DND-41 (cell line): ENCODE data around the gene VAX1.

ENCODE experiments used
- ATAC-seq: fragments of 200-7000 bp; cut with Tn5 transposase; 3 replicates; pipeline ENCODE4 v1.9.1; 2021; ENCODE audit warnings: low read depth; ENCODE audit not compliant: insufficient read depth
- DNase-seq: peaks from one replicate; pipeline ENCODE4 v3.0.0-alpha.2; 2020
- H2AFZ ChIP-seq: 2 replicates; pipeline ENCODE4 v1.6.0; 2012; ENCODE audit warnings: low read depth, low read length
- H3K27ac ChIP-seq: 2 replicates; pipeline ENCODE4 v1.5.1; 2012; ENCODE audit warnings: low read length, inconsistent platforms
- H3K27me3 ChIP-seq: fragments of 200-600 bp; sonication (generic); 2 replicates; pipeline ENCODE4 v1.6.0; 2012; ENCODE audit warnings: low read length, mild to moderate bottlenecking, inconsistent platforms; ENCODE audit not compliant: insufficient read depth, poor library complexity
- H3K36me3 ChIP-seq: 2 replicates; pipeline ENCODE4 v1.5.1; 2012; ENCODE audit warnings: low read length, inconsistent platforms; ENCODE audit not compliant: insufficient read depth
- H3K4me1 ChIP-seq: 2 replicates; pipeline ENCODE4 v1.5.1; 2012; ENCODE audit warnings: mild to moderate bottlenecking, low read length; ENCODE audit not compliant: insufficient read depth
- H3K4me2 ChIP-seq: 2 replicates; pipeline ENCODE4 v1.6.0; 2012; ENCODE audit warnings: mild to moderate bottlenecking, moderate library complexity, low read length, inconsistent platforms; ENCODE audit not compliant: insufficient read depth
- H3K4me3 ChIP-seq, 2 experiments: fragments of 200-600 bp in 1 of 2; shearing (Covaris generic) in 1 of 2; 2 replicates each; pipeline ENCODE4 v1.5.1; 2012 to 2016; ENCODE audit warnings: inconsistent platforms in 2 of 2, low read length in 2 of 2, mild to moderate bottlenecking in 2 of 2, low read depth in 1 of 2, moderate library complexity in 1 of 2
- H3K79me2 ChIP-seq: 2 replicates; pipeline ENCODE4 v1.6.0; 2012; ENCODE audit warnings: low read length, inconsistent platforms; ENCODE audit not compliant: insufficient read depth
- H3K9ac ChIP-seq: 2 replicates; pipeline ENCODE4 v1.6.0; 2012; ENCODE audit warnings: low read depth, mild to moderate bottlenecking, inconsistent platforms, low read length, moderate library complexity
- H3K9me3 ChIP-seq: 2 replicates; pipeline ENCODE4 v1.5.1; 2012; ENCODE audit warnings: low read length, moderate library complexity, mild to moderate bottlenecking, inconsistent platforms; ENCODE audit not compliant: insufficient read depth, severe bottlenecking
- H4K20me1 ChIP-seq: 2 replicates; pipeline ENCODE4 v1.6.0; 2012; ENCODE audit warnings: low read length; ENCODE audit not compliant: insufficient read depth
- EZH2 ChIP-seq: IDR thresholded peaks from 3 replicates; pipeline ENCODE4 v1.6.1; 2012; ENCODE audit warnings: borderline replicate concordance, low read depth, mild to moderate bottlenecking, moderate library complexity, low read length, inconsistent platforms; ENCODE audit not compliant: severe bottlenecking
- TF ChIP-seq, protein P1 (sequence below): IDR thresholded peaks from 2 replicates; pipeline ENCODE4 v1.5.1; 2012; ENCODE audit warnings: borderline replicate concordance, low read length, moderate library complexity, mild to moderate bottlenecking; ENCODE audit not compliant: poor library complexity, severe bottlenecking; ENCODE audit errors: extremely low read depth

Gene VAX1

DNA sequence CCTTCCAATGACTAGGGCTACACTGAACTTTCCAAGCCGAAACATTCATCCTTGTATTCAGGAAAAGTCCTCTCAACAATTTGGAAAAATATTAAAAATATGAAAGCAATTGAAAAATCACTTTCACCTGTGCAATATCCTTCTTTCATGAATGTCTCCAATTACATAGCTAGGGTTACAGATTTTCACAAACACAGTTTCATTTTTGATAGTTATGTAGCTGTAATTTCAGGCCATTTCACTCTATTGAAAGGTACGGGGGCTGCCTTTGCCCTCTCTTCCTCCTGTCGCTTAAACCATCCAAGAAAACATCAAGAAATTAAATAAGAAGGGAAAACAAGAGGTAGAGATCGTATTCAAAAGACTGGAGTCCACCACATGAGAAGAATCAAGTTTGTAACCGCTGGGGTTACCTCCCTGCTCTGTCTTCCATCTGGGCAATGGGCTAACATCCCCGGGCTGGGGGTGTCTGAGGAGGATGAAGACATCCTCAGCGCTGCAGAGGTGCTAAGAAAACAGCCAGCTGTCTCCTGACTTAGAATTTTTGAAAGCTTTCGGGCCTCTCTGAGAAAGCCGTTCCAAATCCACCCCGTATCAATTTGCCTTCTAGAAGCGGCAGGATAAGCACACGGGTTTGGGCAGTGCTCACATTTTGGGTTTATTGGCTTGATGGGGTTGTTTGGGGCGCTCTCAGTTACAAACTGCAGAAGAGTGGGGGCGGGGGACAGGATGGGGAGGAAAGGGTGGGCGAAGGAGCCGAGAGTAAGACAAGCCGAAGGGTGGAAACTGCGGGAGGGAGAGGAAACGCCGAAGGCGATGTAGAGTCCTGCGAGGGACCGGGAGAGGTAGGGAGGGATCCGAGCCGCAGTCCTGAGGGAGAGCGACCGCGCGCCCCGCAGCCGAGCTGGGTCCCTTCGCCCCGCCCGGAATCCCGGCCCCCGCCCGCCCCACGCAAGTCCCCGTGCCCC, 24.3 kb upstream of the VAX1 start:
- H3K27ac ChIP-seq: no peak overlapping the region

DNA sequence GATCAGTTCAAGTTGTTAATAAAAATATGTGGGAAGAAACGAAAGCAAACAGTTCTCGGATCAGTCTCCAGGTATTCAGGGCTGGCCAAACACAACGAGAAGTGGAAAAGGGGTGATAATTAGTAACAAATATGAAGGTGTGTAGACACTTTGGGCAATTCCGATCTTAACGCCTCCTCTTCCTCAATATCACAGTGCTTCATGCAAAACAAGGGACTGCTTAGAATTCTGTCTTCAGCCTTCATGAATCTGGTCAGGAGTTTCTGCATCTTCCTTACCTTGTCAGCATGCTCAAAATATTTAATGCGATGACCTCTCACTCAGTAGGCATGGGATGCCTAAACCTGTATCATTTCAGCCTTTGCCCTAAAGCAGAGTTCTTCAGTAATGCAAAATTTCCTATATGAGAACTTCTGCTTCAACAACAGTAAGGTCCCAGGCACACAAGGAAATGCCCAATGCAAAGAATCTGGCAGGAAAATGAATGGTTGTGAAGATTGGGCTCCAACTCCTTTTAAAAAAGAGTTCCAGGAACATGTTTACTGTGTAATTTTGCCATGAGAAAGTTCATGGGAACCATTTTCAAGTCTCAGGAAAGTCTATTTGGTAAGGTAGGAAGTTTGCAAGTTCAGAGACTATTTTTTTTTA, 23.4 kb upstream of the VAX1 start:
- H3K36me3 ChIP-seq: no peaks in the 10 kb centered on the region
- DNase-seq (no peak), ATAC-seq (no peak)
- no peak overlapping the region for H3K27ac ChIP-seq
- H3K79me2 ChIP-seq: no peaks in the 10 kb centered on the region
- H3K4me2 ChIP-seq: no peak overlapping the region
- H3K9ac ChIP-seq: no peak overlapping the region
- H3K27me3 ChIP-seq: peaks cover 23% of the 10 kb centered on the region
- no peaks in the 10 kb centered on the region for H3K4me1 ChIP-seq
- H2AFZ ChIP-seq: no peak overlapping the region
- no peaks in the 10 kb centered on the region for H4K20me1 ChIP-seq
- TF ChIP-seq, protein P1, sequence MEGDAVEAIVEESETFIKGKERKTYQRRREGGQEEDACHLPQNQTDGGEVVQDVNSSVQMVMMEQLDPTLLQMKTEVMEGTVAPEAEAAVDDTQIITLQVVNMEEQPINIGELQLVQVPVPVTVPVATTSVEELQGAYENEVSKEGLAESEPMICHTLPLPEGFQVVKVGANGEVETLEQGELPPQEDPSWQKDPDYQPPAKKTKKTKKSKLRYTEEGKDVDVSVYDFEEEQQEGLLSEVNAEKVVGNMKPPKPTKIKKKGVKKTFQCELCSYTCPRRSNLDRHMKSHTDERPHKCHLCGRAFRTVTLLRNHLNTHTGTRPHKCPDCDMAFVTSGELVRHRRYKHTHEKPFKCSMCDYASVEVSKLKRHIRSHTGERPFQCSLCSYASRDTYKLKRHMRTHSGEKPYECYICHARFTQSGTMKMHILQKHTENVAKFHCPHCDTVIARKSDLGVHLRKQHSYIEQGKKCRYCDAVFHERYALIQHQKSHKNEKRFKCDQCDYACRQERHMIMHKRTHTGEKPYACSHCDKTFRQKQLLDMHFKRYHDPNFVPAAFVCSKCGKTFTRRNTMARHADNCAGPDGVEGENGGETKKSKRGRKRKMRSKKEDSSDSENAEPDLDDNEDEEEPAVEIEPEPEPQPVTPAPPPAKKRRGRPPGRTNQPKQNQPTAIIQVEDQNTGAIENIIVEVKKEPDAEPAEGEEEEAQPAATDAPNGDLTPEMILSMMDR: no peak
- no peak for TF ChIP-seq EZH2
- H3K9me3 ChIP-seq: no peaks in the 10 kb centered on the region
- H3K4me3 ChIP-seq: no peak overlapping the region

More for the DNA sequence above, 24.3 kb upstream of the VAX1 start:
- Histone ChIP-seq H4K20me1 (no peaks in the 10 kb centered on the region), H3K27me3 (peaks cover 23% of the 10 kb centered on the region), H2AFZ (no peak overlapping the region), H3K9ac (no peak overlapping the region), H3K4me3 (no peak overlapping the region), H3K79me2 (no peaks in the 10 kb centered on the region), H3K4me2 (no peak overlapping the region), H3K4me1 (no peaks in the 10 kb centered on the region), H3K9me3 (no peaks in the 10 kb centered on the region), H3K36me3 (no peaks in the 10 kb centered on the region)
- no peak for TF ChIP-seq EZH2
- TF ChIP-seq, protein P1: no peak
- ATAC-seq: no peak
- no peak for DNase-seq

DNA sequence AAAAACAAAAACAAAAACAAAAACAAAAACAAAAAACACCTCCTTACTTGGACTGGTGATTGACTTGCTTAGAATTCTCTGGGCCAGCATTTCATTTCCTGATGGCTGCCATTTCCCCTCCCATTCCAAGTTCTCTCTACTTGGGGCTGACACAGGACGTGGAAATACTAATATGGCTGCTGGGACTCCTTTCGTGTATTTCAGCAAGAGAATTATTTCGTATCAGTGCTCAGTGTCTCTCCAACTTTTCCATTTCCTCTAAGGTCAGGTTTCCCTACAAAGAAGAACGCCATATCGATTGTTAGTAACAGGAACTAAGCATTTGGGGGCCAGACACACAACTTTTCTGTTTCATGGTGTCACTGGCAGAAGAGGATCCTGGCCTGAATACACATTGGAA, 22.5 kb upstream of the VAX1 start:
- TF ChIP-seq, protein P1: no peak
- no peak for TF ChIP-seq EZH2
- DNase-seq: no peak
- Histone ChIP-seq H3K27me3 (peaks cover 23% of the 10 kb centered on the region), H2AFZ (no peak overlapping the region), H3K9me3 (no peaks in the 10 kb centered on the region), H3K4me2 (no peak overlapping the region), H3K79me2 (no peaks in the 10 kb centered on the region), H4K20me1 (no peaks in the 10 kb centered on the region), H3K36me3 (no peaks in the 10 kb centered on the region), H3K4me3 (no peak overlapping the region), H3K27ac (no peak overlapping the region), H3K4me1 (no peaks in the 10 kb centered on the region), H3K9ac (no peak overlapping the region)
- ATAC-seq: no peak
